Testis (tissue), 3 donors: Measurements from ENCODE around the gene TNRC6C. TPM values are rescaled to one million over a fixed set of nuclear protein-coding genes. Genes with fewer than 3 reads are reported as not detected.

Experiments used
- DNase-seq: peaks from one replicate; pipeline ENCODE4 v3.0.0-alpha.2; 2019
- H3K27ac ChIP-seq, 2 donors: fragments of 200-600 bp; sonication (generic); one replicate each; pipeline ENCODE4 v1.5.1; 2019
- H3K27me3 ChIP-seq: fragments of 200-600 bp; sonication (generic); one replicate; pipeline ENCODE4 v1.5.1; 2019
- H3K36me3 ChIP-seq: fragments of 200-600 bp; sonication (generic); one replicate; pipeline ENCODE4 v1.5.1; 2017; ENCODE audit warnings: low read depth; ENCODE audit errors: missing control alignments
- H3K4me1 ChIP-seq: fragments of 200-600 bp; sonication (generic); one replicate; pipeline ENCODE4 v1.5.1; 2019
- H3K4me3 ChIP-seq, 2 donors: fragments of 200-600 bp; sonication (generic); one replicate each; pipeline ENCODE4 v1.5.1; 2017 to 2019
- H3K9me3 ChIP-seq: fragments of 200-600 bp; sonication (generic); one replicate; pipeline ENCODE4 v1.5.1; 2017
- POLR2A ChIP-seq: fragments of 450-650 bp; IDR thresholded peaks from one replicate; pipeline ENCODE4 v1.6.1; 2017; ENCODE audit warnings: antibody characterized with exemption, mild to moderate bottlenecking, moderate library complexity
- WGBS, 2 donors: methylation state at CpG; one replicate each; pipeline ENCODE4 v1.1.5; 2018; 5-methylcytosine and 5-hydroxymethylcytosine counted together
- intact Hi-C: fragments of 100-400 bp; cut with DNase I; formaldehyde crosslinking; loops from one replicate; pipeline ENCODE4 v1.15.1; 2023; ENCODE audit warnings: low total_unique reads
- polyA plus RNA-seq: library from polyadenylated mRNA; stranded (reverse); fragments of 350-450 nt; fragmentation: Illumina TruSeq; extraction: RNeasy Lipid Tissue Mini Kit (QIAGEN cat#74804); gene quantifications from one replicate; pipeline ENCODE4 v1.2.3, GENCODE V29; 2014; ENCODE audit warnings: low read depth, low replicate concordance; ENCODE audit not compliant: insufficient read depth
- total RNA-seq, 2 donors: library from RNA; depleted of rRNA; stranded (reverse); fragments of >200 nt; gene quantifications; one replicate each; pipeline ENCODE4 v1.2.3, GENCODE V29; 2016
- TF ChIP-seq, protein P1 (sequence below), 3 experiments: fragments of 450-650 bp in 2 of 3; fragments of 200-600 bp in 1 of 3; sonication (generic) in 1 of 3; IDR thresholded peaks; one replicate each; pipeline ENCODE4 v1.5.1; 2016 to 2019; ENCODE audit warnings: antibody characterized with exemption in 3 of 3, mild to moderate bottlenecking in 2 of 3, moderate library complexity in 1 of 3

The TNRC6C gene
- total and polyA plus RNA-seq, 3 donors from 2014 or later = 26.2 to 35.6 (median 27.4) TPM

- TF ChIP-seq, protein P1, sequence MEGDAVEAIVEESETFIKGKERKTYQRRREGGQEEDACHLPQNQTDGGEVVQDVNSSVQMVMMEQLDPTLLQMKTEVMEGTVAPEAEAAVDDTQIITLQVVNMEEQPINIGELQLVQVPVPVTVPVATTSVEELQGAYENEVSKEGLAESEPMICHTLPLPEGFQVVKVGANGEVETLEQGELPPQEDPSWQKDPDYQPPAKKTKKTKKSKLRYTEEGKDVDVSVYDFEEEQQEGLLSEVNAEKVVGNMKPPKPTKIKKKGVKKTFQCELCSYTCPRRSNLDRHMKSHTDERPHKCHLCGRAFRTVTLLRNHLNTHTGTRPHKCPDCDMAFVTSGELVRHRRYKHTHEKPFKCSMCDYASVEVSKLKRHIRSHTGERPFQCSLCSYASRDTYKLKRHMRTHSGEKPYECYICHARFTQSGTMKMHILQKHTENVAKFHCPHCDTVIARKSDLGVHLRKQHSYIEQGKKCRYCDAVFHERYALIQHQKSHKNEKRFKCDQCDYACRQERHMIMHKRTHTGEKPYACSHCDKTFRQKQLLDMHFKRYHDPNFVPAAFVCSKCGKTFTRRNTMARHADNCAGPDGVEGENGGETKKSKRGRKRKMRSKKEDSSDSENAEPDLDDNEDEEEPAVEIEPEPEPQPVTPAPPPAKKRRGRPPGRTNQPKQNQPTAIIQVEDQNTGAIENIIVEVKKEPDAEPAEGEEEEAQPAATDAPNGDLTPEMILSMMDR (IDR thresholded peaks at IDR 0.05) = no peak
- TF ChIP-seq POLR2A = no peak
- H3K27me3 ChIP-seq = no peaks in the 10 kb centered on the region
- intact Hi-C loops = no loop called here
- peaks cover 5% of the 10 kb centered on the region for H3K4me1 ChIP-seq
- no peak for DNase-seq
- H3K36me3 ChIP-seq = no peaks in the 10 kb centered on the region
- WGBS, 2 donors = 0% methylated on average over 72 of the region's 79 CpGs; no CpG with 5 or more reads in 1 of the 2 donors
- peak overlapping the region; percentile 61 to 62 for H3K4me3 ChIP-seq
- H3K9me3 ChIP-seq = no peaks in the 10 kb centered on the region
- peak overlapping the region in 1 of 2 donors; percentile 85 for H3K27ac ChIP-seq
Measured at GRCh38 chr17:77958716-77959125, 218 bp downstream of the TNRC6C start.

- WGBS, 2 donors = 1% methylated on average over 27 to 92 of the region's 92 CpGs
- Histone ChIP-seq H3K4me3 (peak overlapping the region; percentile 61 to 65), H3K27me3 (no peaks in the 10 kb centered on the region), H3K4me1 (peaks cover 11% of the 10 kb centered on the region), H3K27ac (peak overlapping the region in 1 of 2 donors; percentile 85), H3K9me3 (no peaks in the 10 kb centered on the region), H3K36me3 (no peaks in the 10 kb centered on the region)
- DNase-seq = peak; percentile 19
- TF ChIP-seq POLR2A = no peak
- TF ChIP-seq, protein P1 (IDR thresholded peaks at IDR 0.05) = no peak
- intact Hi-C loops = no loop called here
Measured at GRCh38 chr17:77959126-77959925, 823 bp downstream of the TNRC6C start.

DNA sequence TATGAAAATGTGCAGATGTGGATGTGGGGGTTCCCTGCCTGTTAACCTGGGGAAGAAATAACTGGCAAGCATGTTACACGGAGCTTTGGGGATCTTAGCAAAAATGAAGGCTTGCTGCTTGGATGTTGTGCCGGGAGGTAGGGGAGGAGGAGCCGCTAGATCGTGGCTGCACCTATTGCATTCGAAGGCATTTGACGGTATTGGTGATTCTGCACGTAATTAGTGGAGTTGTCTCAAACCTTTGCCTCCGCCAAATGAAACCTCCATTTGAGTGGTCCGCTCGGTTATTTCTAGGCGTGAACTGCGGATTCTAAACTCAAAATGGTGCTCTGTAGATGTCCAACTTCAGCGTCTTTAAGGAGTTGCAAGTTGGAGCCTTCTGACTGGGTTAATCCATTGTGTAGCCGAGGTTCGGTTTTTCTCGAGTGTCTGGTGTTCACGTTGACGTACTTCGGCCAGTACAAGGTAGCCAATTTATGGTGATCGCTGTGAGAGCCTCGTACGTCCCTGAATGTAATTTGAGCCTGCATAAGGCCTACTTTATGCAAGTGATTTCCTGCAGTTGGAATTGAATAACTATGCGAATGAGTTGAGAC is 1.5 kb downstream of the TNRC6C start:
- Histone ChIP-seq H3K4me1 (peaks cover 11% of the 10 kb centered on the region), H3K4me3 (peak overlapping the region; percentile 61 to 65), H3K36me3 (no peaks in the 10 kb centered on the region), H3K9me3 (no peaks in the 10 kb centered on the region), H3K27ac (no peak overlapping the region), H3K27me3 (no peaks in the 10 kb centered on the region)
- DNase-seq = no peak
- WGBS, 2 donors = 22 to 48% methylated on average over 22 to 23 of the region's 23 CpGs
- TF ChIP-seq, protein P1 (IDR thresholded peaks at IDR 0.05) = no peak
- no peak for TF ChIP-seq POLR2A
- intact Hi-C loops = no loop called here

- DNase-seq = no peak
- intact Hi-C loops = no loop called here
- Histone ChIP-seq H3K4me1 (peaks cover 11% of the 10 kb centered on the region), H3K4me3 (no peak overlapping the region), H3K27ac (no peak overlapping the region), H3K36me3 (no peaks in the 10 kb centered on the region), H3K9me3 (no peaks in the 10 kb centered on the region), H3K27me3 (no peaks in the 10 kb centered on the region)
- TF ChIP-seq POLR2A = no peak
- TF ChIP-seq, protein P1 (IDR thresholded peaks at IDR 0.05) = no peak
- 51 to 62% methylated on average over 4 of the region's 4 CpGs for WGBS, 2 donors
Measured at GRCh38 chr17:77961741-77962140, 3.2 kb downstream of the TNRC6C start.
